OCI-LY7 (cell line): ENCODE results near the gene MN1.

Source experiments
- CTCF ChIP-seq: fragments of 200-600 bp; sonication (generic); conservative IDR thresholded peaks from 2 replicates; pipeline ENCODE4 v1.5.1; 2014; ENCODE audit warnings: mild to moderate bottlenecking, antibody characterized with exemption, low read length, moderate library complexity, mixed read lengths
- EZH2phosphoT487 ChIP-seq: fragments of 200-600 bp; sonication (generic); IDR thresholded peaks from 2 replicates; pipeline ENCODE4 v1.6.1; 2018; ENCODE audit warnings: low read depth, borderline replicate concordance, mild to moderate bottlenecking, mixed run types, antibody characterized with exemption, low read length, moderate library complexity, mixed read lengths

- TF ChIP-seq CTCF (no peak), EZH2phosphoT487 (no peak)
These were observed 64.0 kb downstream of the MN1 start for GRCh38 chr22:27737521-27737920.
